Stimulated activated CD8-positive, alpha-beta memory T cell treated with anti-CD3 and anti-CD28 coated beads, Interleukin-12 subunit alpha, Interleukin-12 subunit beta, amount 100 ng/mL, for 24 hours (primary cell): ENCODE measurements around the gene RFPL2.
"Not testable (repeated sequence)": the region's sequence is repeated elsewhere in the genome, so short reads cannot be mapped to it uniquely, and the experiment has no call there.

ENCODE experiments used
- DNase-seq: peaks from one replicate; pipeline ENCODE4 v3.0.0-alpha.2; 2020; ENCODE audit errors: extremely low read depth

Gene RFPL2

DNA sequence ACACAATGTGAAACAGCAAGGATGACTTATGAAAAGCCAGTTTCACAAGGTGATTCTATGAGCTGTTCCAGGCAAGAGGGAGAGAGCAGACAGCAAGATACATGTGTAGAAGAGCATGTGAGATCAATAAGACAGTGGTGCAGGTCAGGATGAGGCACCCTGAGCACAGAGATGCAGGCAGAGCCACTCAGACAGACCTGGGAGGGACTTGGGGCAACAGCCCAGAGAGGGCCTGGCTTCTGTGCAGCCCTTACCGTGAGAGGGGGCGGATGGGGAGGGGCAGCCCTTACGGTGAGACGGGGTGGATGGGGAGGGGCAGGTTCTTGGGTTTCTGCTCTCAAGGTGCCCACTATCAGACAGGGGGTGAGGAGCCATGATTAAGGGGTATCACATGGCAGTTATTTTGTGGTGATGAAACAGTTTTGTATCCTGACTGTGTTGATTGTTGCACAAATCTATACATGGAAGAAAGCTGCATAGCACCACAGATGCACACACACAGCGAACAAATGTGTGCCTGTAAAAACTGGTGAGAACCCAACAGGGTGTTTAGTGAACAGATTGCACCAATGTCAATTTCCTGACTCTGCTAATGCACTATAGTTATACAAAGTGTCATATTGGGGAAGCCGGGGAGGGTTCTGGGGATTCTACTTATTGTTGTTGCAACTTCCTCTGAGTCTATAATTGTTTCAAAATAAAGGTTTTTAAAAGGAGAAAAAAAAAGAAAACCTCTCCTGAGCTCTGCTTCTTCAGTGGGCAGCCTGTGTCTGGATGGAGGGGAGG lies 40.6 kb downstream of the RFPL2 start:
- no peak for DNase-seq

- DNase-seq, result not testable (repeated sequence)
These were observed 44.5 kb downstream of the RFPL2 start for GRCh38 chr22:32160411-32160810.

GRCh38 chr22:32158712-32159533 lies 46.0 kb downstream of the RFPL2 start, which contains the start of gene C22orf42:
C22orf42 (minus strand) TSS chr22:32159303; CDS start chr22:32159215, 88 bp downstream.
- DNase-seq, result no peak

DNA sequence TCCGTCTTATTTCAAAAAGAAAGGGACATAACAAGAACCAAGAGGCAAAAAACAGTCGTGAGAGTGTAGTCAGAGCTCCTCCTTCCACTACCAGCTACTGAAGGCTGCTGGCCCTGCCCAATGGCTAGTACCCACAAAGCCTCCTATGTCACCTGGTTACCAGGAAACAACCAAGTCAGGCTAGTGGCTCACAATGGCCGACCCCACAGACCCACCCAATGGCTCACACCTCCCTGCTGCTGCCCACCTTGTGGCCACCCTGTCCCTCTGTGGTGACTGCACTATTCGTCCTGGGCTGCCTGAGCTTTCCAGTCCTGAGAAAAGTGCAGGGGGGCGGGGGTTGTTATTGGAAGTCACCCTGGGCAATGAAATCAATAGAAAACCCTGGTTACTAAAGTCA lies 47.2 kb downstream of the RFPL2 start:
- not testable (repeated sequence) for DNase-seq

GRCh38 chr22:32154727-32155126 lies 50.1 kb downstream of the RFPL2 start:
- DNase-seq, result not testable (repeated sequence)

DNA sequence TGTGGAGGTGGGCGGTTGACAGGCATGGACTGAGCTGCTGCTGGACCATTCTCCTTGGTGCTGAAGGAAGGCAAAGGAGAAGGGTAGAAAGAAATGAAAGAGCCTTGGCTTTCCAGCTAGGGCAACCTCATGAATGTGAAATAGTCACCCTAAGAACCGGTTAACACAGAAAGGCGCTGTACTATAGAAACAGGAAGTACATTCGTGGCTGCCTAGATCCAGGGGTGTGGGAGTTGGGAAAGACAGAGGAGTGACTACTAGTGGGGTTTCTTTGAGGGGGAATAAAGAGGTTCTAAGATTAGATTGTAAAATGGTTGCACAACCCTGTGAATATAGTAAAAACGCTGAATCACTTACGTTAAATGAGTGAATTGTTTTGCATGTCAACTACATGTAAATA lies 53.2 kb downstream of the RFPL2 start:
- not testable (repeated sequence) for DNase-seq

DNA sequence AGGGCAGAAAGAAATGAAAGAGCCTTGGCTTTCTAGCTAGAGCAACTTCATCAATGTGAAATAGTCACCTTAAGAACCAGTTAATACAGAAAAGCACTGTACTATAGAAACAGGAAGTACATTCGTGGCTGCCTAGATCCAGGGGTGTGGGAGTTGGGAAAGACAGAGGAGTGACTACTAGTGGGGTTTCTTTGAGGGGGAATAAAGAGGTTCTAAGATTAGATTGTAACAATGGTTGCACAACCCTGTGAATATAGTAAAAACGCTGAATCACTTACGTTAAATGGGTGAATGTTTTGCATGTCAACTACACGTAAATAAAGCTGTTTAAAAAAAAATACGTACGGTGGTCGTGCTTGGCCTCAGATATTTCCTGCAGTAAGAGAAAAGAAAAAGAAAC lies 54.2 kb downstream of the RFPL2 start:
- DNase-seq, result not testable (repeated sequence)

DNA sequence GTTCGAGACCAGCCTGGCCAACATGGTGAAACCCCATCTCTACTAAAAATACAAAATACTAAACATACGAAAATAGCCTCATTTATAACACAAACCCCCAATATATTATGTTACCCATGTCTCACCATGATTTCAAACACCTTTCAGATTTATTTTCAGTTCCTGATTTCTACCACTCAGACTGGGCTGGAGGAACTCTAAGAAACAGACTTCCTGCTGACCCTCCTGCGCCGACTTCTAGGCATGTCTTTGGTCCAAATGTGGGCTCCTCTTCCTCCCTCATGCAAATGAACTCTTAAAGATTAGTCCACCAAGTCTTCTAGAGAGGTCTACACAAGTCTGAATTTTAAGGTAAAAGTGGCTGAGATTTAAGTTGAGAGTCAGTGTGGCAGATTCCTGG lies 56.5 kb downstream of the RFPL2 start:
- not testable (repeated sequence) for DNase-seq

GRCh38 chr22:32147128-32147527 lies 57.7 kb downstream of the RFPL2 start:
- not testable (repeated sequence) for DNase-seq

- DNase-seq, result no peak
These were observed 60.2 kb downstream of the RFPL2 start for GRCh38 chr22:32144496-32145274.

GRCh38 chr22:32142600-32142999 lies 62.3 kb downstream of the RFPL2 start:
- DNase-seq, result no peak

- DNase-seq, result not testable (repeated sequence)
These were observed 64.2 kb downstream of the RFPL2 start for GRCh38 chr22:32140688-32141087.
